NCI-H345 treated with DMSO at 0.1 percent for 48 hours (cell line): ENCODE measurements around the gene PC.

Experiments used
- DNase-seq: peaks from one replicate; lab custom pipeline; 2025; ENCODE audit not compliant: unreplicated experiment; lab: John Stamatoyannopoulos, UW

Gene PC

DNA sequence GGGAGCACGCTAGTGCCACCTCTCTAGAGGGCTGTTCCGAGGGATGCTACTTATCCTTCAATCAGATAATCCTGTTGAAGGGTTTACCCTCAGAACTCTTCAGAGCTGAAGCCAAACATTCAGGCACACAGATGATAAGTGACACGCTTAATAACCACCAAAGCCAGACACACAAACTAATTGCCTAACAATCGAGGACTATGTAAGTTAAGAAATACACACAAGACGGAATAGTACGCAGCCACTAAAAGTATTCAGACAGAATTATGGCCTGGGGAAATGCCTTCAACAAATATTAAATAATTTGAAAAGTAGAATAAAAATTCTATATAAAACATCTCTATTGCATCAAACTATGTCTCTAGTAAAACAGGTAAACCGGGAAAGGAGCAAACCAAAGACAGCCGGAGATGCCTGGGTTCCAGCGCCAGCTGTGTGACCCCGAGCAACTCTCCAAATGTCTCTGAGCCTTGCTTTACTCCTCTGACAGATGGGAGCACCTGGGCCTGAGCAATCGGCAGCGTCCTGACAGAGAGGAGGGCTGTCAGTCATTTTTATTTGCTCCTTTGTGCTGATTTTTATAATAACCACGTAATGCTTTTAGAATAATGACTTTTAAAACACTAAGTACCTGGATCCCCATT is 90.0 kb downstream of the PC start:
- DNase-seq: no peak

- no peak for DNase-seq
Observed at GRCh38 chr11:66867425-66868040, 90.7 kb downstream of the PC start.

DNA sequence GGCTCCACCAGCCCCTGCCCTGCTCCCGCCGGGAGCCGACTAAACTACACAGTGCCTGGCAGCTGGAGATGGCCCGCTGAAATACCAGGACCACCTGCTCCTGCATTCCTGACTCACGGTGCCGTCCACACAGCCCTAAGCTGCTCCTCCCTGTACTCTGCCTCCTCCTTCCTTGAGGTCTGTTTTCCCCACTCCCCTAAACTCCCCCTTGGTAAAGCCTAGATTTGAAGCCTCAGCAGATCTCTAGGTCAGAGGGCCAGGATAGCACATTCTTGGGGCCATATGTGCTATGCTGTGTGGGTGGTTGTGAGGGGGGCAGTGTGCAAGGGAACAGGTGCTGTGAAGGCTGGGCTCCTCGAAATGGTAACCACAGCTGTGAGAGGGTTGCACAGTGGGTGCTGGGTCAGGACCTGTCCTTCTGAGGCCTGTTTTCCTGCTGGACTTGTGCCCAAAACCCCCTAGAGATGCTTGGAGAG is 91.6 kb downstream of the PC start:
- no peak for DNase-seq

DNA sequence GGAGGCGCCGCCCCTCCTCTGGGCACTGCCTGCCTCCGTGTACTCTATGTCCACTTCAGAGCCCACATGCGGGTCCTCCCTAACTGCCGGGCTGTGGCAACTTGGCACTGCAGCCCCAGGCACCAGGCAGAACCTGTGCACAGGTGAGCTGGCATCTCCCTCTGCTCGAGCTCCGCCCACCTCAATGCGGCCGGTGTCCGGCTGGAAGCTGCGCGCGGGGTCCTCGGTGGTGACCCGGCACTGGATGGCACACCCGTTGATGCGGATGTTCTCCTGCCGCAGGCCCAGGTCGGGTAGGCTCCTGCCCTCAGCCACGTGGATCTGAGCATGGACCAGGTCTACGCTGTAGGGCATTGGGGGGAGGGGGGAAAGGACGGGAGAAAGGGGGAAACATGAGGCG is 92.2 kb downstream of the PC start:
- no peak for DNase-seq

DNA sequence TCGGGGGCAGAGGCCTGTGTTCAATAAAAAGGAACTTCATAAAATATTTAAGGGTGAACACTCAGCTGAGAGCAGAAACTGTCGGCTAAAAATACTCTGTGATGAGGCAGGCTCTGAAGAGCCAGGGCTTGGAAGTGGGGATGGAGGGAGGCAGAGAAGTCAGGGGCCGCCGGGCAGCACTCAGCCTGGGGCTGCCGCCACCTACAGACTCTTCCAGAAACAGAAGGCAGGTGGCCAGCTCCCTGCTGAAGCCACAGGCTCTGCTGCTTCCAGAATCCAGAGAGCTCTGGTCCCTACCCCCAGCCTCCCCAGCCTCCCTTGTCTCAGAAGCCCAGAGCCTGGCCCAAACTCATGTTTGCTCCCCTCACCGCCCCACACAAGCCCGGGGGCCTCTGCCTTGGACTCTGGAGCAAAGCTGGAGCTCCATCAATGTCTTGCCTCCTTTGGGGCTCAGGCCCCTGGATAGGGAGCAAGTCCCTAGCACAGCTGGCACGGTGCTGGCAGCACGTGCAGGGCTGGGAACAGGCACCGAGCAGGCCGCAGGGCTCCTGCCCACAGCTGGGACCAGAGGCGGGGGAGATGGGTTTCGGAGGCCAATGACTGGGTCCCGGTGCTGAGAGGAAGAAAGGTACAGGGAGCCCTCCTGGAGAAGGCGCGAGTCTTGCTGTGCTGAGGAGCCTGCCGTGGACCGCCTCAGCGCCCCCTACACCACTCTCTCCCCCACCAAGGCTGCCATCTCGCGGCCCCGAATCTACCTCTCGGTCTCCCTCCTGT is 93.1 kb downstream of the PC start:
- DNase-seq: no peak

DNA sequence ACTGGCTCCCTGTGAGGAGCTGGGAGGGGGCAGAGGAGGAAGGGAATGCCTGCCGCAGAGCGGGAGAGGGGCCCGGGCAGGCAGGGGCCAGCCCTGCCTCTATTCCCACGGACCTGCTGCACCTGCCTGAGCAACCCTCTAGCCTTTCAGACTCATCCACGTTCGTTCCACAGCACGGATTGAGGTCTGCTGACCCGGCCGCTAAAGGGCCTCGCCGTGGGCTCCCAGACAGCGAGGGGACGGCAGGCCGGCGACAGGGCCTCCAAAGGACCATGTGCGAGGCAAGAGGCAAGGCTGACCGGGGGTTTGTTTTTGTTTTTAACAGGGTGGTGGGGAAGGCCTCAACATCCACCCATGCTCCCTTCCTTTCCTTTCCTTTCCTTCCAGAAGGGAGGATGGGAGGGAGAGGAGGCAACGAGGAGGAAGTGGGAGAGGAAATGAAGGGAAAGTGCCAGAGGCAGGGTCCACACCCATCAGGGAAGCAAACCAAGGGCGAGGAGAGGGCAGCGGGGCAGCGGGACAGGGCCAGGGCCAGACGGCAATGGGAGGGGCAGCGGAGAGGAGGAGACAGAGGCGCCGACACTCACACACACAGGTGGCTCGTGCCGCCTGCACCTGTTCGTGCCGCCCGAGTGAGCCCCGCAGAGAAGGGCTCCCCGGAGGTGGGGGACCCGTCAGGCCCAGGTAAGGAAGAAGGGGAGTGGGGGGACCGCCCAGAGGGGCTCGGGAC is 93.8 kb downstream of the PC start:
- no peak for DNase-seq

DNA sequence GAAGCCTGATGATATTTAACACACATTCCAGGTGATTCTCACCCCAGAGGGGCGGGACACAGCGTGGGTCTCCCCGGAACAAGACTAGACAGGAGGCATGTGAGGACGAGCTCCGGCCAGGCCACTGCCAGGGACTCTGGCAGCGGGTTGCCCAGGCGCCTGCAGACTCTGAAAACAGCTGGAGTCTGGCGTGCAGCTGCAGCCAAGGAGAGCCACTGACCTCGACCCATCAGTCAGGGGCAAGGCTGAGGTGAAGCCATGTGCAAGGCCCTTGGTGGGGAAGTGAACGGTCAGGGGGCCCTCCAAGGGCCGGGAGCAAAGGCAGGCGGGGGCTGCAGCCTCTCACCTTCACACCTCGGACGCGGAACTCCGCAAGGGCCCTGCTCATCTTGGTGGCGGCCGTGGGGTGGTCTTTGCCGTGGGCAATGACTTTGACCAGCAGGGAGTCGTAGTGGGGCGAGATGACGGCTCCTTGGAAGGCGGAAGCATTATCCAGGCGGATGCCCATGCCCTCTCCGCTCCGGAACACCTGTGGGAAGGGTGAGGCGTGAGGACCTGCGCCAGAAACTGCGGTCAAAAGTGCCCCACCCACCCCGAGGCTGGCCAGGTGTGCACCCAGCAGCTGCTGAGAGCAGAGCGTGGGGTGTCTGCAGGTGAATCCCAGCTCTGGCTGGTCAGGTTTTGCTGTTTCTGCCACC is 94.6 kb downstream of the PC start:
- DNase-seq: no peak

- DNase-seq: no peak
Observed at GRCh38 chr11:66862559-66863037, 95.6 kb downstream of the PC start.

GRCh38 chr11:66861774-66862558 is 96.2 kb downstream of the PC start:
- DNase-seq: no peak

- no peak for DNase-seq
Observed at GRCh38 chr11:66861038-66861773, 97.0 kb downstream of the PC start.

GRCh38 chr11:66860449-66860831 is 97.7 kb downstream of the PC start:
- no peak for DNase-seq

GRCh38 chr11:66859686-66860448 is 98.3 kb downstream of the PC start:
- DNase-seq: no peak

DNA sequence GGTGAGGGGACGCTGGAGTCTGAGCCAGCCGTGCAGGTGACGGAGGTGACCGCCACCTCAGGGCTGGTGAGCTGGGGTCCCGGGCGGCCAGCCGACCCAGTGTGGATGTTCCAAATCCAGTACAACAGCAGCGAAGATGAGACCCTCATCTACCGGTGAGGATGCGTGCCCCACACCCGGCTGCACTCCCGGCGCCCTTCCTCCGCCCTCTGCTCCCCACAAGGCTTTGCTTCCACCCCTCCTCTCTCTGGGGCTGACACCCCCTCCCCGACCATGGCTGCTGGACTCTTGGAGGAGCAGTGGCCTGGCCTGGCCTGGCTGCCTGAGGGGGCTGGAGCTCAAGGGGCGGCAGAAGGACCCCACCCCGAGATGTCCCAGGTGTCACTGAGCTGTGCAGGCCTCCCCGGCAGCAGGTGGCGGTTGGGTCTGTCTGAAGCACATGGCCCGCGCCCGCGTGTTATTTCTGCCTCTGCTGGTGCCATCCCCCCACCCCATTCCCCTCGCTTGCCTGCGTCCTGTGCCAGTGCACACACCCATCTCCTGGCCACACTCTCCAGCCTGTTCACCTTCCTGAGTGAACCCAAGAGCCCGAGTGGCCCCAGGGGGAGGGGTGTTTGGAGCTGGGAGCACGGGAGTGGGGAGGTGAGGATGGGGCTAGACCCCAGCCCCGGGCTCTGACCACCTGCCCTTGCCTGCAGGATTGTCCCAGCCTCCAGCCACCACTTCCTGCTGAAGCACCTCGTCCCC is 99.1 kb downstream of the PC start:
- DNase-seq: no peak

DNA sequence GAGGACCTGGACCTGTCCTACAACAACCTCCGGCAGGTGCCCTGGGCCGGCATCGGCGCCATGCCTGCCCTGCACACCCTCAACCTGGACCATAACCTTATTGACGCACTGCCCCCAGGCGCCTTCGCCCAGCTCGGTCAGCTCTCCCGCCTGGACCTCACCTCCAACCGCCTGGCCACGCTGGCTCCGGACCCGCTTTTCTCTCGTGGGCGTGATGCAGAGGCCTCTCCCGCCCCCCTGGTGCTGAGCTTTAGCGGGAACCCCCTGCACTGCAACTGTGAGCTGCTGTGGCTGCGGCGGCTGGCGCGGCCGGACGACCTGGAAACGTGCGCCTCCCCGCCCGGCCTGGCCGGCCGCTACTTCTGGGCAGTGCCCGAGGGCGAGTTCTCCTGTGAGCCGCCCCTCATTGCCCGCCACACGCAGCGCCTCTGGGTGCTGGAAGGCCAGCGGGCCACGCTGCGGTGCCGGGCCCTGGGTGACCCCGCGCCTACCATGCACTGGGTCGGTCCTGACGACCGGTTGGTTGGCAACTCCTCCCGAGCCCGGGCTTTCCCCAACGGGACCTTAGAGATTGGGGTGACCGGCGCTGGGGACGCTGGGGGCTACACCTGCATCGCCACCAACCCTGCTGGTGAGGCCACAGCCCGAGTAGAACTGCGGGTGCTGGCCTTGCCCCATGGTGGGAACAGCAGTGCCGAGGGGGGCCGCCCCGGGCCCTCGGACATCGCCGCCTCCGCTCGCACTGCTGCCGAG is 99.8 kb downstream of the PC start:
- no peak for DNase-seq

- no peak for DNase-seq
Observed at GRCh38 chr11:66857927-66858185, 100.3 kb downstream of the PC start.

- DNase-seq: no peak
Observed at GRCh38 chr11:66857234-66857926, 100.8 kb downstream of the PC start.
